Measurements from ENCODE around the gene AGAP1.

DNA sequence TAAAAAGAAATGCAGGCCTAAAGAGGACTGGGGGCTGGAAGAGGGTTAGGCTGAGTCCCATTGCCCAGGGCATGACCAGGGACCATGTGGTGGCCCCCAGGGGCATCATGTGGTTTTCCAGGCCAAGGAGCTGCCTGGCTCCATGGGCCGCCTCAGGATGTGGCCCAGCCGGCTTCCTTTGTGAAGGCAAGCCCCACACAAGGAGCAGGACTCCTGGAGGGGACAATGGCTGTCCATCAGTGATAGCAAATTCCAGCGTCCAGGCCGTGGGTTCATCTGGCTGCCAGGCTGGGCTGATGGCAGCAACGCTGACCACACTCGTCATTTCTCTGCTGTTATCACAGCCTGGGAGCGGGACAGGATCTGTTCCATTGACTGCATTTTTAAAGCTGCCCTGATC is 591.8 kb downstream of the AGAP1 start:
- TF ChIP-seq, protein P1, sequence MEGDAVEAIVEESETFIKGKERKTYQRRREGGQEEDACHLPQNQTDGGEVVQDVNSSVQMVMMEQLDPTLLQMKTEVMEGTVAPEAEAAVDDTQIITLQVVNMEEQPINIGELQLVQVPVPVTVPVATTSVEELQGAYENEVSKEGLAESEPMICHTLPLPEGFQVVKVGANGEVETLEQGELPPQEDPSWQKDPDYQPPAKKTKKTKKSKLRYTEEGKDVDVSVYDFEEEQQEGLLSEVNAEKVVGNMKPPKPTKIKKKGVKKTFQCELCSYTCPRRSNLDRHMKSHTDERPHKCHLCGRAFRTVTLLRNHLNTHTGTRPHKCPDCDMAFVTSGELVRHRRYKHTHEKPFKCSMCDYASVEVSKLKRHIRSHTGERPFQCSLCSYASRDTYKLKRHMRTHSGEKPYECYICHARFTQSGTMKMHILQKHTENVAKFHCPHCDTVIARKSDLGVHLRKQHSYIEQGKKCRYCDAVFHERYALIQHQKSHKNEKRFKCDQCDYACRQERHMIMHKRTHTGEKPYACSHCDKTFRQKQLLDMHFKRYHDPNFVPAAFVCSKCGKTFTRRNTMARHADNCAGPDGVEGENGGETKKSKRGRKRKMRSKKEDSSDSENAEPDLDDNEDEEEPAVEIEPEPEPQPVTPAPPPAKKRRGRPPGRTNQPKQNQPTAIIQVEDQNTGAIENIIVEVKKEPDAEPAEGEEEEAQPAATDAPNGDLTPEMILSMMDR (IDR thresholded peaks at IDR 0.05) = no peak
- TF ChIP-seq POLR2A (IDR thresholded peaks at IDR 0.05) = no peak
- TF ChIP-seq POLR2AphosphoS5 (IDR thresholded peaks at IDR 0.05) = no peak

Data from sigmoid colon (tissue), 4 donors.